Measurements from ENCODE around the gene ZC3H7B. TPM values are rescaled to one million over a fixed set of nuclear protein-coding genes. Genes with fewer than 3 reads are reported as not detected.

The ZC3H7B gene
- polyA plus RNA-seq, 1 donor (not counting 4 experiments of a cell fraction or from before 2014, with no cell fraction given), result 24.2 TPM

GRCh38 chr22:41362615-41363014 is 61.3 kb downstream of the ZC3H7B start:
- dilution Hi-C loops (cut with MboI; ENCODE audit: extremely low pct_ligation_motif_present, low sequenced_read_pairs), result no loop called here
- Histone ChIP-seq H3K9me3 (ENCODE audit: control insufficient read depth, low read depth, low read length) (no peaks in the 10 kb centered on the region), H3K79me2 (ENCODE audit: control insufficient read depth, insufficient read depth, low read length) (no peaks in the 10 kb centered on the region), H3K9me1 (ENCODE audit: control insufficient read depth, extremely low read depth, insufficient read depth, low read length) (peaks cover 3% of the 10 kb centered on the region), H3K4me1 (ENCODE audit: control insufficient read depth, extremely low read depth, insufficient read depth, low read length) (peaks cover 19% of the 10 kb centered on the region), H4K20me1 (ENCODE audit: control insufficient read depth, extremely low read depth, insufficient read depth, low read length) (no peaks in the 10 kb centered on the region), H3K9ac (ENCODE audit: control insufficient read depth, extremely low read depth, insufficient read depth, low read length) (no peak overlapping the region), H3K27ac (ENCODE audit: control insufficient read depth, insufficient read depth, low read length) (no peak overlapping the region), H3K4me3 (ENCODE audit: control insufficient read depth in 2 of 3, extremely low read depth in 1 of 3, insufficient read depth in 2 of 3, low read depth in 1 of 3, low read length in 3 of 3) (no peak overlapping the region), H3K4me2 (ENCODE audit: control insufficient read depth, extremely low read depth, insufficient read depth, low read depth, low read length) (no peak overlapping the region), H3K36me3 (ENCODE audit: control insufficient read depth in 2 of 2, extremely low read depth in 1 of 2, insufficient read depth in 2 of 2, low read length in 2 of 2) (peaks cover 6 to 7% of the 10 kb centered on the region in 2 experiments), H3K27me3 (ENCODE audit: control insufficient read depth, extremely low read depth, insufficient read depth, low read length) (peaks cover 7% of the 10 kb centered on the region), H2AFZ (ENCODE audit: control insufficient read depth, low read length) (no peak overlapping the region)
- no peak for TF ChIP-seq EZH2 (IDR thresholded peaks at IDR 0.05; ENCODE audit: low read length)
- TF ChIP-seq CTCF (optimal IDR thresholded peaks at IDR 0.05 in 1 of 3, IDR thresholded peaks at IDR 0.05 in 1 of 3, conservative IDR thresholded peaks at IDR 0.05 in 1 of 3; ENCODE audit: extremely low read depth in 1 of 3, insufficient read depth in 2 of 3, low read length in 3 of 3), result no peak
- DNase-seq (ENCODE audit: low read depth, low spot score) (no peak), FAIRE-seq (no peak)

GRCh38 chr22:41364233-41364632 is 62.9 kb downstream of the ZC3H7B start:
- Histone ChIP-seq H3K36me3 (ENCODE audit: control insufficient read depth in 2 of 2, extremely low read depth in 1 of 2, insufficient read depth in 2 of 2, low read length in 2 of 2) (peaks cover 0 to 1% of the 10 kb centered on the region in 2 experiments), H3K27me3 (ENCODE audit: control insufficient read depth, extremely low read depth, insufficient read depth, low read length) (peaks cover 23% of the 10 kb centered on the region), H3K4me3 (ENCODE audit: control insufficient read depth in 2 of 3, extremely low read depth in 1 of 3, insufficient read depth in 2 of 3, low read depth in 1 of 3, low read length in 3 of 3) (no peak overlapping the region), H3K27ac (ENCODE audit: control insufficient read depth, insufficient read depth, low read length) (no peak overlapping the region), H3K4me1 (ENCODE audit: control insufficient read depth, extremely low read depth, insufficient read depth, low read length) (peaks cover 24% of the 10 kb centered on the region), H4K20me1 (ENCODE audit: control insufficient read depth, extremely low read depth, insufficient read depth, low read length) (no peaks in the 10 kb centered on the region), H3K79me2 (ENCODE audit: control insufficient read depth, insufficient read depth, low read length) (no peaks in the 10 kb centered on the region), H3K9me1 (ENCODE audit: control insufficient read depth, extremely low read depth, insufficient read depth, low read length) (peaks cover 3% of the 10 kb centered on the region), H3K9me3 (ENCODE audit: control insufficient read depth, low read depth, low read length) (no peaks in the 10 kb centered on the region), H3K4me2 (ENCODE audit: control insufficient read depth, extremely low read depth, insufficient read depth, low read depth, low read length) (no peak overlapping the region), H2AFZ (ENCODE audit: control insufficient read depth, low read length) (no peak overlapping the region), H3K9ac (ENCODE audit: control insufficient read depth, extremely low read depth, insufficient read depth, low read length) (no peak overlapping the region)
- FAIRE-seq, result no peak
- TF ChIP-seq CTCF (optimal IDR thresholded peaks at IDR 0.05 in 1 of 3, IDR thresholded peaks at IDR 0.05 in 1 of 3, conservative IDR thresholded peaks at IDR 0.05 in 1 of 3; ENCODE audit: extremely low read depth in 1 of 3, insufficient read depth in 2 of 3, low read length in 3 of 3) (no peak), EZH2 (IDR thresholded peaks at IDR 0.05; ENCODE audit: low read length) (no peak)
- DNase-seq (ENCODE audit: low read depth, low spot score), result no peak
- dilution Hi-C loops (cut with MboI; ENCODE audit: extremely low pct_ligation_motif_present, low sequenced_read_pairs), result no loop called here

All from keratinocyte (primary cell).